Activated T-helper 1 cell treated with Interleukin-2 at 50 U/mL for 16 hours (primary cell): ENCODE results near the gene ABHD2.

Experiments
- DNase-seq: peaks from one replicate; pipeline ENCODE4 v3.0.0-alpha.2; 2020; ENCODE audit warnings: low read depth

ABHD2 gene

GRCh38 chr15:89167267-89168176 is 79.3 kb downstream of the ABHD2 start:
- DNase-seq, result no peak

GRCh38 chr15:89168316-89168833 is 80.1 kb downstream of the ABHD2 start:
- DNase-seq, result no peak

GRCh38 chr15:89170364-89170763 is 82.1 kb downstream of the ABHD2 start:
- no peak for DNase-seq

GRCh38 chr15:89171136-89172072 is 83.1 kb downstream of the ABHD2 start:
- DNase-seq, result no peak

GRCh38 chr15:89172921-89173320 is 84.7 kb downstream of the ABHD2 start:
- DNase-seq, result no peak

GRCh38 chr15:89174476-89174875 is 86.2 kb downstream of the ABHD2 start:
- DNase-seq, result no peak

GRCh38 chr15:89175617-89176191 is 87.4 kb downstream of the ABHD2 start:
- no peak for DNase-seq

- DNase-seq, result no peak
Measured at GRCh38 chr15:89177116-89177515, 88.9 kb downstream of the ABHD2 start.

GRCh38 chr15:89177633-89178306 is 89.5 kb downstream of the ABHD2 start:
- DNase-seq, result peak; percentile 11

- no peak for DNase-seq
Measured at GRCh38 chr15:89178307-89178977, 90.2 kb downstream of the ABHD2 start.

- DNase-seq, result no peak
Measured at GRCh38 chr15:89179966-89180875, 92.0 kb downstream of the ABHD2 start.

GRCh38 chr15:89184357-89184756 is 96.1 kb downstream of the ABHD2 start:
- no peak for DNase-seq

GRCh38 chr15:89184886-89185526 is 96.8 kb downstream of the ABHD2 start:
- DNase-seq, result no peak

- DNase-seq, result no peak
Measured at GRCh38 chr15:89186803-89187202, 98.5 kb downstream of the ABHD2 start.

- no peak for DNase-seq
Measured at GRCh38 chr15:89187301-89187985, 99.2 kb downstream of the ABHD2 start.

GRCh38 chr15:89187986-89188514 is 99.8 kb downstream of the ABHD2 start:
- no peak for DNase-seq

- no peak for DNase-seq
Measured at GRCh38 chr15:89192136-89192535, 103.9 kb downstream of the ABHD2 start.

GRCh38 chr15:89192766-89193165 is 104.5 kb downstream of the ABHD2 start:
- DNase-seq, result no peak

- DNase-seq, result no peak
Measured at GRCh38 chr15:89194608-89195007, 106.4 kb downstream of the ABHD2 start.
